ENCODE data around the gene TFCP2L1. TPM values are rescaled to one million over a fixed set of nuclear protein-coding genes. Genes with fewer than 3 reads are reported as not detected.
"Not testable (repeated sequence)": the region's sequence is repeated elsewhere in the genome, so short reads cannot be mapped to it uniquely, and the experiment has no call there.

The TFCP2L1 gene
- polyA plus RNA-seq, 4 donors = 1.0 to 60.3 (median 53.8) TPM

DNA sequence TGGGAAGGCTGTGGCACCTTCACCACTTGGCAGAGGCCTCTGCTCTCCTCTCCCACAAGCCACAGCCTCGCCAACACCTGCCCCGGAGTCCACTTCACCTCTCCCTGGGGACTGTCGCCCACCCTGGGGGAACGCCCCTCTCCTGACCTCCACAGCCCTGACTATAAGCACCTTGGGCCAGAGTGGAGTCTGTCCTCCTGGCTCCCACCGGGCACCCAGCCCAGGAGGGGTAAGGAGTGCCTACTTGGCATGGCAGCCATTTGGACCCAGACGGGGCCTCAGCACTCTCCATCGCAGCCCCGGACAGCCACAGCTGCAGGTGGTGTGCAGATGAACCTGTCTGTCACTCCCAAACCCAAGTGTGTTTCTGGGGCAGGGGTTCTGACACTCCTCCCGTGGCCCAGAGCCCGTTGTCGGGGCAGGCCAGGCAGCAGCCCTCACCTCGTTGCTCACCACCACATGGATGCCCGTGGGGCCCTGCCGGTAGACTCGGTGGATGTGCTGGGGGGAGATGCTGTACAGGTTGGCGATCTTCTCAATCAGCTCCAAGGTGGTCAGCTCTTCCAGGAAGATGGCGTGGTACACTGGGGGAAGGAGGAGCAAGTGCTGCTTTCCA, 53.5 kb downstream of the TFCP2L1 start:
- DNase-seq (ENCODE audit: low read depth in 4 of 4, low spot score in 3 of 4) = no peak

DNA sequence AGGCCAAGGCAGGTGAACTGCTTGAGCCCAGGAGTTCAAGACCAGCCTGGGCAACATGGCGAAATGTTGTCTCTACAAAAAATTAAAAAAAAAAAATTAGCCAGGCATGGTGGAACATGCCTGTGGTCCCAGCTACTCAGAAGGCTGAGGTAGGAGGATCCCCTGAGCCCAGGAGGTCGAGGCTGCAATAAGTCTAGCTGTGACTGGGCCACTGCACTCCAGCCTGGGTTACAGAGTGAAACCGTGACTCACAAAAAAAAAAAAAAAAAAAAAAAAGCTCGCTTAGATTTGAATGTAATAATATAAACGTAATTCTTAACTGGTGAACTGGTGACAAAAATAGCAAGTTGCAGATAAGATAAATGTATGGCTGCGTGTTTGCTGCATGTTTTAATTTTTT, 56.5 kb downstream of the TFCP2L1 start:
- no peak for DNase-seq (ENCODE audit: low read depth in 4 of 4, low spot score in 3 of 4)

DNA sequence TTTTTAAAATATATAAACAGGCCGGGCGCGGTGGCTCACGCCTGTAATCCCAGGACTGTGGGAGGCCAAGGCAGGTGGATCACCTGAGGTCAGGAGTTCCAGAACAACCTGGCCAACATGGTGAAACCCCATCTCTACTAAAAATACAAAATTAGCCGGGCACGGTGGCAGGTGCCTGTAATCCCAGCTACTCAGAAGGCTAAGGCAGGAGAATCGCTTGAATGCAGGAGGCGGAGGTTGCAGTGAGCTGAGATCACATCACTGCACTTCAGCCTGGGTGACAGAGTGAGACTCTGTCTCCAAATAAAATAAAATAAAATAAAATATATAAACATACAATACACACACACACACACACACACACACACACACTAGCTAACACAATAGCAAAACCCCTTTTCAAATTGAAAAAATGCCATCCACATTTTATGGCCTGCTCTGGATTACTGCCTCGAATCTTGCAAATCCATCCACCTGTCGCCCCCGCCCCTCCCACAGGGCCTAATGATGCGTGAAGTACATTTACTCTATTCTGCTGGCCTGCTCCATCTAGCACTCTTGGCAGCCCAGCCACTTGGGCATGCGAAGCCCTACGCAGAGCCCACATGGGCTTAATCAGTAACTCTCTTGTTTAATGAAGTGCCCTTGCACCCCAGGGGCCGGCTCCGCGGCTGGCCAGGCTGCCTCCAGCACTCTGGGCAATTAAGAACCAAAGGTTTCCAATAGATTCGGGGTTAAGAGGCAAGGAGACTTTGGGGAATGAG, 57.4 kb downstream of the TFCP2L1 start:
- peak; percentile 53 to 78 (median 70) for DNase-seq (ENCODE audit: low read depth in 4 of 4, low spot score in 3 of 4)

DNA sequence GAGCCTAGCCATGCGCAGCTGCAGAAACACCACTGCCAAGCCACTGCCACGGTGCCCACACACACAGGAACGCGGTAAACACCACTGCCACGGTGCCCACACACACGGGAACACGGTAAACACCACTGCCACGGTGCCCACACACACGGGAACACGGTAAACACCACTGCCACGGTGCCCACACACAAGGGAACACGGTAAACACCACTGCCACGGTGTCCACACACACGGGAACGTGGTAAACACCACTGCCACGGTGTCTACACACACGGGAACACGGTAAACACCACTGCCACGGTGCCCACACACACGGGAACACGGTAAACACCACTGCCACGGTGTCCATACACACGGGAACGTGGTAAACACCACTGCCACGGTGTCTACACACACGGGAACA, 59.3 kb downstream of the TFCP2L1 start:
- not testable (repeated sequence) for DNase-seq (ENCODE audit: low read depth in 4 of 4, low spot score in 3 of 4)

DNA sequence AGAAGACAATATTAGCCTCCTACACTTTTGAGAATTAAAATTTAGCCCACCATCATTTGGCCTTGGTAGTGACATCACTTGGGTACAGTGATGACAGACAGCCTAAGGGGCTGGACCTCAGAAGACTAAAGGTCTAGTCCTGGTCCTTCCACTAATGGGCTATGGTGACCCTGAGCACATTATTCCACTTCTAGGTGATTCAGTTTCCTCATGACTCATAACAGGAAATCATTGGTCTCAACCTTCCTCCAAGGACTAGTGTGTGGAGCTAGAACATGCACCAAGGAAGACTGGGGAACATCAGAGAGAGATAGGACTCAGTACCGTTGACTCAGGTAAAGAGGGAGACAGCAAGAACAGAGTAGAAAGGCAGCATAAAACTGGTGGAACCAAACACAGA, 64.0 kb downstream of the TFCP2L1 start:
- no peak for DNase-seq (ENCODE audit: low read depth in 4 of 4, low spot score in 3 of 4)

DNA sequence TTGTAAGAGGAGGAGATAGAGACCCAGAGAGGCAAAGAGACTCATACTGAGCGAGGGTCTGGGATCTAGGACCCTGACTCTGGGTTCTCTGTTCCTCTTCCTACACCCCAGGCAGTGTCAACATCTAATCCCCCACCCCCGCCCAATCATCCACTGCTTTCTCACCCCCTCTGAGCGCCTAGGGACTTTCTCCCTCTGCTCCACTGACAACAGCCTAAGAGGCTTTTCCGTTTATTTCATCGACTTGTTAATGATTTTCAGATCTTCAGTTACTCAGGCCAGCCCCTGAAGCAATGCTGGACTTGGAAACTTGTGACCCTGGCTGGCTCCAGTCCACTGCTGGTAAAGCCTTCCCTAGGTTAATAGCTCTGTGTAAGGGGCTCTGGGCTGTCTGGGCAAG, 65.1 kb downstream of the TFCP2L1 start:
- DNase-seq (ENCODE audit: low read depth in 4 of 4, low spot score in 3 of 4) = no peak

DNA sequence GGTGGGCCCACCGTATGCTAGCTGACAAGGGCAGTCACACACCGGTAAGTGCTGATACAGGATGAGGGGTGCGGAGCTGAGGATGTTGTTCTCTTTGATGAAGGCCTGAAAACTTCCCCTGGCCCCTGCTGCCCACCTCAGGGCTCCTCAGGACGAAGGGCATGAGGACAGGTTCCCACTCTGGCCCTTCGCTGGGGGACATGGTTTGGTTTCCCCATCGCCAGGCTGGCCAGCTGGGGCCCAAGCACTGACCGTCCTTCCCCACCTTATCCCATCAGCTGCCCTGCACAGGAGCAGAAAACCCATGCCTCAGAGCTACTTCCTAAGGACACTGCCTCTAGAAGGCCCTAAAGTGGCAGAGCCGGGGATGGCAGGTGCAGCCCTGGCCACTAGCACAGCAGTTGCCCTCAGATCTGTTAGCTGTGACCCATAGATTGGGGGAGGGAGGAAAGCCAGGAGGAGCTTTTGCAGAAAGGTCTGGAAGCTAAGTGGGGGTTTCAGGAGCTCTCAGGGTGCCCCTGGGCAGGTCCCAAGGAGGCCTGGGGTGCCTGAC, 66.5 kb downstream of the TFCP2L1 start:
- no peak for DNase-seq (ENCODE audit: low read depth in 4 of 4, low spot score in 3 of 4)

DNA sequence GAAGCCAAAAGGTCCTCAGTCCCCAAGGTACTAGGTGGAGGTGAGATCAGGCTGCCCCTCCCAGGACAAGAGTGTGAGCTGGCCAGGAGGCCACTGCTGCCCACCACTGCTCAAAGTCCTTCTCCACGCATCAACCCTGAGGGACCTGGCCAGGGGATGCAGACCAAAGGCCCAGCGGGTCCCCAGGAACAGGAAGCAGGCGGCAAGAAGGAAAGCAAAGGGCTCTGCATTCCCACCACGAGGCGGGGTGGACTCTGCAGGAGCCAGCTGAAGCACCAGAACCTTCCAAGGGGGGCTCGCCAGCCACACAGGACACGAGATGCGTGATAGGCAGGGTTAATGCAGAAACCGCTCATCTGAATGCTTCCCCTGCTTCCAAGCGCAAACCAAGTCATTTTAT, 67.4 kb downstream of the TFCP2L1 start:
- no peak for DNase-seq (ENCODE audit: low read depth in 4 of 4, low spot score in 3 of 4)

DNA sequence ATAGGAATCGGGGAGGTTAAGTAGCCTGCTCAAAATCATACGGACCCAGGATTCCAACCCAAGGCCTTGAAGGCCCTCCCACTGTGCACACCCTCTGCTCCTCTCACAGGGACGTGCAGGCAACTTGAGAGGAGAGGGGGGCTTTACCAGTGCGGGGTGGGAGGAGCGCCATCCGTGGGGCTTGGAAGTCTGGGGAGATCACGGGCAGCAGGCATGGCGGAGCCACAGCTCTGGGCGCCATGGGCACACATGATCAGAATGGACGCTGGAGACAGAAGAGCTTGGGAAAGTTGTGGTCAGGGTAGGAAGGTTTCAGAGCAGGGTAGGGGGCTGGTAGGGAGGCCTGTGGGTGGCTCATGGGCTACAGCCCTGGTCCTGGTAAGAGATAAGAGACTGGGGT, 70.7 kb downstream of the TFCP2L1 start:
- no peak for DNase-seq (ENCODE audit: low read depth in 4 of 4, low spot score in 3 of 4)

DNA sequence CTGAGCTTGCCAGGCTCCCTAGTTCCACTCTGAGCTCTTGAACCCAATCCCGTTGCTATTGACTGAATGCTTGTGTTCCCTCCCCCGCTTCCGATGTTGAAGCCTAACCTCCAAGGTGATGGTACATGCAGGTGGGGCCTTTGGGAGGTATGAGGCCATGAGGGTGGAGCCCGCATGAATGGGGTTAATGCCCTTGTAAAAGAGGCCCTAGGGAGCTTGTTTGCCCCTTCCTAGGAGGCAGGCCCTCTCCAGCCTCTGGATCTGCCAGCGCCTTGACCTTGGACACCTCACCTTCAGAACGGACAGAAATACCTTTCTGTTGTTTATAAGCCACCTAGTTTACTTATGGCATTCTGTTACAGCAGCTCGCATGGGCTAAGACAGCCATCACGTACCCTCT, 71.6 kb downstream of the TFCP2L1 start:
- no peak for DNase-seq (ENCODE audit: low read depth in 4 of 4, low spot score in 3 of 4)

DNA sequence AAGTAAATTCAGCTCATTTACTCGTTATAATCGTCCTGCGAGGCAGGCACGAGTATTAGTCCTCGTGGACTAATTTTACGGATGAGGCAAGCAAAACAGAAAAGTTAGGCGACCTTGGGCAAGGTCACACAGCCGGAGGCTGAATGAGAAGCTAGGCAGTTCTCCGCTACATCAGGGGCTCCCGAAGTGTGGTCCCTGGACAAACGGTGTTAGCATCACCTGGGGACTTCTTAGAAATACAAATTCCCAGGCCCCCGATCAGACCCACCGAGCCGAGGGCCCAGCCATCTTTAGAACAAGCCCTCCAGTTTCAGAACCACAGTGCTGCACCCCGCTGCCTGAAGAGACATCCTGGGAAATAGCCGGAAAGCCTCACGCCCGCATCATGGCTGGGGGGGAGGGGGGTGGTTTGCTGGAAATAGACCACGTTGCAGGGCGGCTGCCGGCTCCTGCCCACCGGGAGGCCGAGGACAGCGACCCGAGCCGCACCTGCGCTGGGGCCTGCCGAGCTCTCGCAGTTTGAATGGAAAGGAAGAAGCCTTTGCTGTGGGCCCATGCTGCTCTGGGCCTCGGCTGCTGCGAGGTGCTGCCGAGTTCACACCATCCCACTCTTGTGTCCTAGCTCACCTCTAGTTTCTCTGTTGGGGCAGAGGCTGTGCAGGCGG, 72.2 kb downstream of the TFCP2L1 start:
- DNase-seq (ENCODE audit: low read depth in 4 of 4, low spot score in 3 of 4) = no peak

DNA sequence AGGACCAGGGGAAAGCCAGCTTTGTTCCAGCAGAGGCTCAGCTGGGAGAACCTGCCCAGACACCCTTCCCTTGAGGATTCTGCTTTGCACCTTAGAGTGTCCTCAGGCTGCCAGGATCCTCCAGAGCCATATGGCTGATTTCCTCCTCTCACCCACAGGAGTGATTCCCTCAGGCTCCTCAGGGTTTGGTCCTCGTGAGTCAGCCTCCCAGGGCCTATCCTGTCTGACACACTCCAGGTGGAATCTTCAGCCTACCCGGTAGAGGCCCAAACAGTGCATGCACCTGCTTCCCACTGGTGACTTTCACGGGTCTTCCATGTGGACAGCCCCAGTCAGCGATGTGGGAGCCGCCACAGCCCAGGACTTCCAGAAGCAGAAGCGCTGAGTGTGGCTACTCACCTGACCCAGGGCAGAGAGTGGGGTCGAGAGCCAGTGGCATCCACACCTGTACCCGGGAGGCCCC, 73.3 kb downstream of the TFCP2L1 start:
- no peak for DNase-seq (ENCODE audit: low read depth in 4 of 4, low spot score in 3 of 4)

DNA sequence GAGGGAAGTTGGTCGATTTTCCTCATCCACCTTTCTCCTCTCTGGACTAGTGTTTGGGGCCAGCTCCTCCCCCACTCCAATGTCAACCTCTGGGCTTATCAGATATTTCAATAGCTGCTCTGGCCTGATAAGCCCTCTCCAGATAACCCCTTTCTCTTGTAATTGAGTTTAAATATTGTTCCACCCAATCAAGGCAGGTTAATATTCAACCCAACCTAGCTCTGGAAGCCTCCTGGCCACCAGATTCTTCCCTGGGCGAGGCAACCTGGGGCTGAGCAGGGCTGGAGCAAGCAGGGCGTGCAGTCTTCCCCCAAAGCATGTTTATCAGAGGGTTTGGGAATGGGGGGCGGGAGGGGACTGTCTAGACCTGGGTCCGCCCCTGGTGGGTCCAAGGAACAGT, 73.8 kb downstream of the TFCP2L1 start:
- no peak for DNase-seq (ENCODE audit: low read depth in 4 of 4, low spot score in 3 of 4)

DNA sequence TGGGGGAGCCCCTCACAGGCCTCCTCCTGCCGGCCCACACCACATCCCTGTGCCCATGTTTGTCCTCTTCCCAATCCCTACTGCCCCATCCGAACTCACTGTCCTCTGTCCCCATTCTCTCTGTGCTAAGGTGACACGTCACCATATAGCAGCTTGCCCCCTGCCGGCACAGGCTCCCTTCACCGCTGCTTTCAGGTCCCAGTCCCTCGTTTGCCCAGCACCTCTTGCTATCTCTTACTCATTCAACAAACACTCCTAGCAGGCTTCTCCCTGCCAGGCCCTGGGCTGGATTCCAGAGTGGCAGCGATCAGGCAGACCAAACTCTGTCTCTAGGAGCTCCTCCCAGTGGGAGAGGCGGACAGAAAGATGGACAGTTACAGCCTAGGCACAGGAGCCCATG, 74.3 kb downstream of the TFCP2L1 start:
- DNase-seq (ENCODE audit: low read depth in 4 of 4, low spot score in 3 of 4) = no peak

DNA sequence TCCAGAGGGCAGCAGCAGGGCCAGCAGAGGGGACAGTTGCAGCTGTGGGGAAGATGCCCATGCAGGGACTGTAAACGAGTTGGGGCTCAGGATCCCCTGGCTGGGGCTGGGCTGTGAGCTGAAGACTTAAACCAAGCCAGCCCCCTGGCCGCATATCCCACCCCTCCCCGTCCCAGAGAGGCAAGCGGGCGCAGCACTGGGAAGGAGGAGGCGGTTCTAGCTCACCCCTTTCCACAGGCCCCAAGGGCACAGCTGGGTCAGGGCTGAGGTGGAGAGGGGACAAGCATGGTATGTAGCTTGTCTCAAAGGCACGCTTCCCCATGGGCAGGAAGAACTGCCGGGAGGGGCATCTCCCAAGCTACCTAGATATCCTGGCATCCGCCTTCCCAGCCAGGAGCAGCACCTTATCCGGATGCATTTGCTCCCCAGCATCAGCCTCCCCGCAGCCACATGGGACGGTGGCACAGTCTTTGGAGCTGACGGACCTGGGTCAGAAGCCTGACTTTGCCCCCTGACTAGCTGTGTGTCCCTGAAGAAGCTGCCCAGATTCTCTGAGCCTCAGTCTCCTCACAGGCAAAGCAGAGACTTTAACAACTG, 75.9 kb downstream of the TFCP2L1 start:
- DNase-seq (ENCODE audit: low read depth in 4 of 4, low spot score in 3 of 4) = no peak

DNA sequence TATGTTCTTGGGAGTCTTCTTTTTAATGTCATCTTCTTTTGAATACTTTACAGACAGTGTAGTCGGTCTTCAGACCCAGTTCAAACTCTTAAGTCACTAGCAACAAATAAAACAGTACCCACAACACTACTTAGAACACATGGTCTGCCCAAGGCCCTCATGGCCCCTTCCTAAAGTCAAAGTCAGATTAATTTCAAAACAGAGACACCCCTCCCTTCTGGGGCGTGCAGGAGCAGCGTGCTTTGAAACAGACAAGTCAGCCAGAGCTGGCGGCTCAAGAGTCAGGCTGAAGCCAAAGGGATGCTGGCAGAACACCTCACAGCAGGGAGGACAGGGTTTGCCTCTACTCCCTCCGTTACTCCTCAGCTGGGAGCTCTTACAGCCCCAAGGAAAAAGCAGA, 77.5 kb downstream of the TFCP2L1 start:
- DNase-seq (ENCODE audit: low read depth in 4 of 4, low spot score in 3 of 4) = no peak

DNA sequence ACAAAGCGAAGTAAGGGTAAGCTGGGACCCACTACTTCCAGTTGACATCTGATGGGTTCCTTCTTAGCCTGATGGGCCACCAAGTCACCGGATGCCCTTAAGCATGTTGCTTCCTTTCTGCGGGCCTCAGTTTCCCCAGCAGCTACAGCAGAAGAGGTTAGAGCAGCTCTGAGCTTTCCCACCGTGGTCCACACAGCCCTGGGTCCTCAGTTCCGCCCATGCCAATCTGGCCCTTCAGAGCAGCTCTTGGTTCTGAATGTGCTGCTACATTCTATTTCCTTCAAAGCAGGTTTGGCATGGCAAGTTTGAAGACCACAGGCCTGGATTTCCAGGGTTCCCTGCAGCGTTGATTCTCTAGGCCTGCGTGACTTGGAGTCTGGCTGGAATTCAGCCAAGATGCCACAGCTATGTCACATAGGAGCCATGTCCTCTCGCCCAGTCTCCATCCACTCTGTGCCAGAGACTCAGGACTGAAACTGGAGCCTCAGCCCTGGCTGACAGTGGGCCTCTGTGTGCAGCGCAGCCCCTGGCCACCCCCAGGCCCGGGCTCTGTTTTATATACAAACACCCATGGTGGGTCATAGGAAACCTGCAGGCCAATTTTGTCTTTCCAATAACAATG, 79.6 kb downstream of the TFCP2L1 start:
- no peak for DNase-seq (ENCODE audit: low read depth in 4 of 4, low spot score in 3 of 4)

DNA sequence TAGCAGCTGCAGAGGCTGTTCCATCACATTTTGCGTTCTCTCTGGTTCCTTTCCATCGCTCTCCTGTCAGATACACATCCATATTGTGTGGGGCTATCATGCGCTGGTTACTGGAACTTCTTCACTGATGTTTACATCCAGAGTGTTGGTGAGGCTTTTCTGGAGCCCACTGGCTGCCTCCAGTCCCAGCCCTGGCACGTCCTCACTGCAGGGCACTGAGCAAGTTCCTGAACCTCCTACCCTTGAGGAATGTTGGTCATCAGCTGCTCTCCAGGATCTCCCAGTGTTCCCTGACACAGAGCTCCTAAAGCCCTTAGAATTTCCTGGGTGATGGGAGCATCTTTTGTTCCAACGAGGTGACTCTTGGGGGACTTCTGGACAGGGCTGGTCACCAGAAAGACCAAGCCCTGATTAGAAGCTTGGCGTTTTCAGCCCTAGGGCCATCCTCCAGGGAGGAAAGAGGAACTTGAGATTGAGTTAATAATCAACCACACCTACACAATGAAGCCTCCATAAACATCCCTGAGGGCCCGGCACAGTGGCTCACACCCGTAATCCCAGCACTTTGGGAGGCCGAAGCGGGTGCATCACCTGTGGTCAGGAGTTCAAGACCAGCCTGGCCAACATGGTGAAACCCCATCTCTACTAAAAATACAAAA, 81.3 kb downstream of the TFCP2L1 start:
- no peak for DNase-seq (ENCODE audit: low read depth in 4 of 4, low spot score in 3 of 4)

DNA sequence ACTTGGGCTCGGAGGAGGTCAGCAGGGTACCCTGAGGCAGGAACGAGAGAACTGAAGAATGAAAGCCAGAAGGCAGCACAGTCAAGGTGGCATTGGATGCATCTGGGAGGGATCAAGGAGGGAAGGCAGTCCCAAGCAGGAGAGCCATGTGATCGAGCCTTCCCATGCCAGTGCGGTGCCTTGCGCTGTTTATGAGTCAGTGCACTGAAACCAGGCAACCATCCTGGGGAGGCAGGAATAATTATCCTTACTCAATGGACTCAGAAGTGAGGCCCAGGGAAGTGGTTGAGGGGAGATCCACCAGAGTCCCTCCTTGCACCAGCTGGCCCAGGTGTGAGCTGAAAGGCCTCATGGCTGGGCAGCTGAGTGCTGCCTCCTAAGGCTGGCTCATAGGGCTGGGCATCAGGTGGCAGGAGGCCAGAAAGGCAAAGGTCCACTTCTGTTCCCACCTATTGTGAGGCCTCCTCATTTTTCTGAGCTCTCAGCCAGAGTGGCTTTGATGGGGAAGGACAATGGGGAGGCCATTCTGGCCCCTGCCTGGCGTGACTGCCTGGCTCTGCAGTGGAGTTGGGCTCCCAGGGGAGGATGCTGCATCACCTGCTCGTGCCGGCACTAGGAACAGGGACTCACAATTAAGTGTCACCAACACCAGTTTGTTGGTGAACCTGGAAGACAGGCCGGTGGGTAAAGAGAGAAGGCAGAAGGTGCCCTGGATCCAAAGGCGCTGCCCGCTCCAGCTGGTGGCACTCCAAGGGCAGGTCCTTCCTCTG, 82.3 kb downstream of the TFCP2L1 start:
- no peak for DNase-seq (ENCODE audit: low read depth in 4 of 4, low spot score in 3 of 4)

All from left renal pelvis (tissue), 4 donors.